RWPE2 (cell line): ENCODE data around the gene SLFN11.
A peak's percentile ranks its signal among the peaks of the same experiment; 100 is the strongest.

Experiments used
- ATAC-seq: fragments of 200-7000 bp; cut with Tn5 transposase; 3 replicates; pipeline ENCODE4 v1.9.1; 2021; ENCODE audit warnings: low read depth
- DNase-seq: peaks from one replicate; pipeline ENCODE4 v3.0.0-alpha.2; 2020; ENCODE audit warnings: low spot score
- H3K27ac ChIP-seq: fragments of 450-650 bp; 2 replicates; pipeline ENCODE4 v1.5.1; 2017; ENCODE audit warnings: mild to moderate bottlenecking; ENCODE audit not compliant: poor library complexity, severe bottlenecking
- H3K27me3 ChIP-seq: fragments of 250-450 bp; sonication (Bioruptor Pico); 2 replicates; pipeline ENCODE4 v1.5.1; 2021; ENCODE audit warnings: mild to moderate bottlenecking, moderate library complexity; ENCODE audit not compliant: insufficient read depth, poor library complexity, severe bottlenecking
- H3K36me3 ChIP-seq: fragments of 250-450 bp; sonication (Bioruptor Pico); 2 replicates; pipeline ENCODE4 v1.5.1; 2020; ENCODE audit warnings: low read depth, mild to moderate bottlenecking, moderate library complexity
- H3K4me1 ChIP-seq: fragments of 250-450 bp; sonication (Bioruptor Pico); 2 replicates; pipeline ENCODE4 v1.5.1; 2021; ENCODE audit warnings: mild to moderate bottlenecking, moderate library complexity; ENCODE audit not compliant: insufficient read depth, poor library complexity, severe bottlenecking
- H3K4me3 ChIP-seq: fragments of 250-450 bp; sonication (Bioruptor Pico); 2 replicates; pipeline ENCODE4 v1.5.1; 2021; ENCODE audit warnings: mild to moderate bottlenecking, moderate library complexity; ENCODE audit not compliant: severe bottlenecking
- H3K9me3 ChIP-seq: fragments of 250-450 bp; sonication (Bioruptor Pico); 2 replicates; pipeline ENCODE4 v1.5.1; 2021; ENCODE audit warnings: mild to moderate bottlenecking, moderate library complexity; ENCODE audit not compliant: severe bottlenecking
- CTCF ChIP-seq: fragments of 450-650 bp; IDR thresholded peaks from one replicate; pipeline ENCODE4 v1.5.1; 2017; ENCODE audit warnings: mild to moderate bottlenecking, moderate library complexity; ENCODE audit not compliant: poor library complexity, severe bottlenecking

Gene SLFN11

GRCh38 chr17:35374766-35375344, 1.4 kb upstream of the SLFN11 start:
- Histone ChIP-seq H3K27ac (no peak overlapping the region), H3K4me3 (peak overlapping the region; percentile 30), H3K27me3 (peaks cover 73% of the 10 kb centered on the region), H3K4me1 (no peaks in the 10 kb centered on the region), H3K36me3 (no peaks in the 10 kb centered on the region), H3K9me3 (no peaks in the 10 kb centered on the region)
- DNase-seq (no peak), ATAC-seq (no peak)
- TF ChIP-seq CTCF: no peak

GRCh38 chr17:35373984-35374765, 754 bp upstream of the SLFN11 start:
- TF ChIP-seq CTCF: no peak
- Histone ChIP-seq H3K36me3 (no peaks in the 10 kb centered on the region), H3K4me3 (peak overlapping the region; percentile 30), H3K27me3 (peaks cover 77% of the 10 kb centered on the region), H3K9me3 (no peaks in the 10 kb centered on the region), H3K27ac (no peak overlapping the region), H3K4me1 (no peaks in the 10 kb centered on the region)
- DNase-seq (no peak), ATAC-seq (peak; percentile 62)

GRCh38 chr17:35372846-35373533, 431 bp downstream of the SLFN11 start:
- Histone ChIP-seq H3K9me3 (no peaks in the 10 kb centered on the region), H3K27me3 (peaks cover 77% of the 10 kb centered on the region), H3K4me1 (no peaks in the 10 kb centered on the region), H3K4me3 (no peak overlapping the region), H3K27ac (no peak overlapping the region), H3K36me3 (no peaks in the 10 kb centered on the region)
- no peak for TF ChIP-seq CTCF
- ATAC-seq: no peak
- no peak for DNase-seq

GRCh38 chr17:35371934-35372333, 1.5 kb downstream of the SLFN11 start:
- no peak overlapping the region for H3K27ac ChIP-seq
- H3K4me1 ChIP-seq: no peaks in the 10 kb centered on the region
- no peak overlapping the region for H3K4me3 ChIP-seq
- DNase-seq (no peak), ATAC-seq (no peak)
- H3K27me3 ChIP-seq: peaks cover 80% of the 10 kb centered on the region
- H3K9me3 ChIP-seq: no peaks in the 10 kb centered on the region
- TF ChIP-seq CTCF: no peak
- no peaks in the 10 kb centered on the region for H3K36me3 ChIP-seq
